Measurements from ENCODE around the gene ADD2. TPM values are rescaled to one million over a fixed set of nuclear protein-coding genes. Genes with fewer than 3 reads are reported as not detected.
A peak's percentile ranks its signal among the peaks of the same experiment; 100 is the strongest.

ADD2 gene
- polyA plus RNA-seq, 6 donors from 2014 or later, result 1.9 to 12.5 (median 4.9) TPM

GRCh38 chr2:70756128-70756527, 11.9 kb downstream of the ADD2 start:
- Mint-ChIP-seq H3K9me3 (peaks cover 0 to 2% (median 0%) of the 10 kb centered on the region in 7 donors), H3K27me3 (peaks cover 10 to 17% (median 14%) of the 10 kb centered on the region in 3 donors), H3K4me3 (no peak overlapping the region), H3K27ac (no peak overlapping the region), H3K4me1 (peaks cover 0 to 8% (median 7%) of the 10 kb centered on the region in 3 donors), H3K36me3 (peaks cover 7 to 19% of the 10 kb centered on the region in 2 donors)
- DNase-seq (no peak), ATAC-seq (ENCODE audit: low read depth in 2 of 2) (no peak)

- ATAC-seq (ENCODE audit: low read depth in 2 of 2) (no peak), DNase-seq (no peak)
- Mint-ChIP-seq H3K4me1 (peaks cover 0 to 7% (median 6%) of the 10 kb centered on the region in 3 donors), H3K36me3 (peaks cover 7 to 10% of the 10 kb centered on the region in 2 donors), H3K27ac (no peak overlapping the region), H3K9me3 (peaks cover 0 to 2% (median 0%) of the 10 kb centered on the region in 7 donors), H3K4me3 (no peak overlapping the region), H3K27me3 (peaks cover 5 to 14% (median 13%) of the 10 kb centered on the region in 3 donors)
Observed at GRCh38 chr2:70753902-70754301, 14.1 kb downstream of the ADD2 start.

GRCh38 chr2:70753031-70753430, 15.0 kb downstream of the ADD2 start:
- Mint-ChIP-seq H3K27ac (no peak overlapping the region), H3K9me3 (peaks cover 0 to 1% (median 0%) of the 10 kb centered on the region in 7 donors), H3K27me3 (peaks cover 5 to 14% (median 13%) of the 10 kb centered on the region in 3 donors), H3K36me3 (peaks cover 7 to 13% of the 10 kb centered on the region in 2 donors), H3K4me1 (peaks cover 0 to 13% (median 7%) of the 10 kb centered on the region in 3 donors), H3K4me3 (no peak overlapping the region)
- no peak for ATAC-seq (ENCODE audit: low read depth in 2 of 2)
- DNase-seq, result no peak

GRCh38 chr2:70752396-70752795, 15.6 kb downstream of the ADD2 start:
- peaks cover 3 to 15% (median 10%) of the 10 kb centered on the region in 3 donors for H3K4me1 Mint-ChIP-seq
- DNase-seq (no peak), ATAC-seq (ENCODE audit: low read depth in 2 of 2) (no peak)
- H3K27me3 Mint-ChIP-seq, result peaks cover 5 to 14% (median 13%) of the 10 kb centered on the region in 3 donors
- peaks cover 0 to 3% (median 1%) of the 10 kb centered on the region in 7 donors for H3K9me3 Mint-ChIP-seq
- no peak overlapping the region for H3K4me3 Mint-ChIP-seq
- no peak overlapping the region for H3K27ac Mint-ChIP-seq
- peaks cover 11% of the 10 kb centered on the region in 2 donors for H3K36me3 Mint-ChIP-seq

GRCh38 chr2:70751881-70752280, 16.1 kb downstream of the ADD2 start:
- H3K4me1 Mint-ChIP-seq, result peaks cover 6 to 20% (median 13%) of the 10 kb centered on the region in 3 donors
- H3K4me3 Mint-ChIP-seq, result no peak overlapping the region
- H3K9me3 Mint-ChIP-seq, result peaks cover 0 to 6% (median 2%) of the 10 kb centered on the region in 7 donors
- H3K36me3 Mint-ChIP-seq, result peaks cover 8 to 15% of the 10 kb centered on the region in 2 donors
- peaks cover 5 to 14% (median 13%) of the 10 kb centered on the region in 3 donors for H3K27me3 Mint-ChIP-seq
- ATAC-seq (ENCODE audit: low read depth in 2 of 2), result no peak
- H3K27ac Mint-ChIP-seq, result no peak overlapping the region
- DNase-seq, result no peak

GRCh38 chr2:70750320-70750719, 17.7 kb downstream of the ADD2 start:
- DNase-seq (no peak), ATAC-seq (ENCODE audit: low read depth in 2 of 2) (no peak)
- peaks cover 0 to 6% (median 5%) of the 10 kb centered on the region in 3 donors for H3K27me3 Mint-ChIP-seq
- peaks cover 6 to 20% (median 9%) of the 10 kb centered on the region in 3 donors for H3K4me1 Mint-ChIP-seq
- H3K27ac Mint-ChIP-seq, result peak overlapping the region in 1 of 6 donors; percentile 47
- H3K9me3 Mint-ChIP-seq, result peaks cover 0 to 6% (median 2%) of the 10 kb centered on the region in 7 donors
- H3K36me3 Mint-ChIP-seq, result peaks cover 8% of the 10 kb centered on the region in 2 donors
- peak overlapping the region in 1 of 8 donors; percentile 31 for H3K4me3 Mint-ChIP-seq

GRCh38 chr2:70748002-70748784, 19.8 kb downstream of the ADD2 start:
- Mint-ChIP-seq H3K36me3 (peaks cover 8% of the 10 kb centered on the region in 2 donors), H3K4me3 (no peak overlapping the region), H3K27ac (peak overlapping the region in 1 of 6 donors; percentile 34), H3K27me3 (peaks cover 5 to 6% (median 5%) of the 10 kb centered on the region in 3 donors), H3K4me1 (peaks cover 6 to 25% (median 12%) of the 10 kb centered on the region in 3 donors), H3K9me3 (peaks cover 0 to 9% (median 2%) of the 10 kb centered on the region in 7 donors)
- DNase-seq (no peak), ATAC-seq (ENCODE audit: low read depth in 2 of 2) (no peak)

- H3K27ac Mint-ChIP-seq, result no peak overlapping the region
- H3K9me3 Mint-ChIP-seq, result peaks cover 0 to 9% (median 2%) of the 10 kb centered on the region in 7 donors
- DNase-seq (no peak), ATAC-seq (ENCODE audit: low read depth in 2 of 2) (no peak)
- H3K27me3 Mint-ChIP-seq, result peaks cover 5 to 6% (median 5%) of the 10 kb centered on the region in 3 donors
- H3K4me1 Mint-ChIP-seq, result peaks cover 6 to 25% (median 12%) of the 10 kb centered on the region in 3 donors
- H3K36me3 Mint-ChIP-seq, result peaks cover 8% of the 10 kb centered on the region in 2 donors
- H3K4me3 Mint-ChIP-seq, result no peak overlapping the region
Observed at GRCh38 chr2:70747284-70747683, 20.7 kb downstream of the ADD2 start.

GRCh38 chr2:70746094-70746974, 21.7 kb downstream of the ADD2 start:
- ATAC-seq (ENCODE audit: low read depth in 2 of 2) (no peak), DNase-seq (no peak)
- peaks cover 5 to 6% (median 5%) of the 10 kb centered on the region in 3 donors for H3K27me3 Mint-ChIP-seq
- peaks cover 8 to 13% of the 10 kb centered on the region in 2 donors for H3K36me3 Mint-ChIP-seq
- no peak overlapping the region for H3K27ac Mint-ChIP-seq
- peaks cover 0 to 9% (median 2%) of the 10 kb centered on the region in 7 donors for H3K9me3 Mint-ChIP-seq
- H3K4me3 Mint-ChIP-seq, result no peak overlapping the region
- H3K4me1 Mint-ChIP-seq, result peaks cover 6 to 25% (median 12%) of the 10 kb centered on the region in 3 donors

- peaks cover 6 to 25% (median 12%) of the 10 kb centered on the region in 3 donors for H3K4me1 Mint-ChIP-seq
- H3K27me3 Mint-ChIP-seq, result peaks cover 4 to 5% (median 5%) of the 10 kb centered on the region in 3 donors
- ATAC-seq (ENCODE audit: low read depth in 2 of 2) (no peak), DNase-seq (no peak)
- H3K9me3 Mint-ChIP-seq, result peaks cover 0 to 9% (median 2%) of the 10 kb centered on the region in 7 donors
- peaks cover 8 to 19% of the 10 kb centered on the region in 2 donors for H3K36me3 Mint-ChIP-seq
- H3K4me3 Mint-ChIP-seq, result no peak overlapping the region
- peak overlapping the region in 1 of 6 donors; percentile 10 for H3K27ac Mint-ChIP-seq
Observed at GRCh38 chr2:70745276-70745825, 22.6 kb downstream of the ADD2 start.

GRCh38 chr2:70744397-70744796, 23.6 kb downstream of the ADD2 start:
- no peak overlapping the region for H3K4me3 Mint-ChIP-seq
- peaks cover 8 to 23% of the 10 kb centered on the region in 2 donors for H3K36me3 Mint-ChIP-seq
- H3K27me3 Mint-ChIP-seq, result peaks cover 0 to 5% (median 0%) of the 10 kb centered on the region in 3 donors
- H3K27ac Mint-ChIP-seq, result no peak overlapping the region
- DNase-seq, result no peak
- H3K4me1 Mint-ChIP-seq, result peaks cover 6 to 23% (median 9%) of the 10 kb centered on the region in 3 donors
- peaks cover 2 to 9% (median 7%) of the 10 kb centered on the region in 7 donors for H3K9me3 Mint-ChIP-seq
- no peak for ATAC-seq (ENCODE audit: low read depth in 2 of 2)

GRCh38 chr2:70743677-70744076, 24.3 kb downstream of the ADD2 start:
- peaks cover 6 to 18% (median 9%) of the 10 kb centered on the region in 3 donors for H3K4me1 Mint-ChIP-seq
- peak overlapping the region in 1 of 6 donors; percentile 4 for H3K27ac Mint-ChIP-seq
- H3K4me3 Mint-ChIP-seq, result no peak overlapping the region
- peaks cover 2 to 15% (median 8%) of the 10 kb centered on the region in 7 donors for H3K9me3 Mint-ChIP-seq
- peaks cover 0 to 5% (median 0%) of the 10 kb centered on the region in 3 donors for H3K27me3 Mint-ChIP-seq
- H3K36me3 Mint-ChIP-seq, result peaks cover 8 to 20% of the 10 kb centered on the region in 2 donors
- DNase-seq, result no peak
- no peak for ATAC-seq (ENCODE audit: low read depth in 2 of 2)
